ENCODE measurements around the gene BTG2.

Gene BTG2

DNA sequence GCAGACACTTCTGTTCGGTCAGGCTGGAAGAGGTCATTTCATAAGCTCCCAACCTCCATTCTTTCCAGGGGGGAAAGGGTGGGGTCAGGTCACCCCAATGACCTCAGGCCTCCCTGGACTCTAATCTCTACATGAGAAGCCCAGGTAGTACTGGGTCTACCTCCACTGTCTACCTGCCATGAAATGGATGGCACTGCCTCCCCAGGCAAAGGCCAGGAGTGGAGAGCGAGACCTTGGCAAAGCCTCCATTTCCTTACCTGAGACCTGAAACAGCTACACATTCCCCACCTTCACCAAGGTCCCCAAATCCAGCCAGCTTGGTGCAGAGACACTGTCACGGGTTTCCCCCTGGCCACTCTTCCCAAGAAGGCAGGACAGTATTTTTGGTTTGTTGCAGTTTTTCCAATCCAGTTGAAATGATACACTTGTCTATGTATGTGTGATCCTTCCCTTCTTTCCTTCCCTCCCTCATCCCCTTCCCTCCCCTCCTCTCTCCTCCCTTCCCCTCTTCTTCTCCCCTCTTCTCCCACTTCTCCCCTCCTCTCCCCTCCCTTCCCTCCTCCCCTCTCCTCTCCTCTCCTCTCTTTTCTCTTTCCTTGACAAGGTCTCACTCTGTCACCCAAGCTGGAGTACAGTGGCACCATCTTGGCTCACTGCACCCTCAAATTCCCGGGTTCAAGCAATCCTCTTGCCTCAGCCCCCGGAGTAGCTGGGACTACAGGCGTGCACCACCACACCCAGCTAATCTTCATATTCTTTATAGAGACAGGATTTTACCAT lies 16.1 kb downstream of the BTG2 start:
- peak overlapping the region; percentile 96 for H3K27ac ChIP-seq (ENCODE audit: low read depth, low read length)
- peaks cover 43% of the 10 kb centered on the region for H3F3A ChIP-seq (ENCODE audit: insufficient read depth)
- H3K9me3 ChIP-seq (ENCODE audit: insufficient read depth, low read length): no peaks in the 10 kb centered on the region
- no peaks in the 10 kb centered on the region for H3K9me2 ChIP-seq (replicated peaks; ENCODE audit: insufficient read depth, low read length)
- no peaks in the 10 kb centered on the region for H3K27me3 ChIP-seq (ENCODE audit: low read length)
- H3K36me3 ChIP-seq (ENCODE audit: low read length): no peaks in the 10 kb centered on the region
- no peak overlapping the region for H2AFZ ChIP-seq (ENCODE audit: low read depth, low read length, severe bottlenecking)
- H3K9ac ChIP-seq (ENCODE audit: low read length): peak overlapping the region; percentile 26; the same call in 1 of the 2 replicates
- H3K79me2 ChIP-seq (ENCODE audit: insufficient read depth, low read length): no peaks in the 10 kb centered on the region
- TF ChIP-seq, protein P1, sequence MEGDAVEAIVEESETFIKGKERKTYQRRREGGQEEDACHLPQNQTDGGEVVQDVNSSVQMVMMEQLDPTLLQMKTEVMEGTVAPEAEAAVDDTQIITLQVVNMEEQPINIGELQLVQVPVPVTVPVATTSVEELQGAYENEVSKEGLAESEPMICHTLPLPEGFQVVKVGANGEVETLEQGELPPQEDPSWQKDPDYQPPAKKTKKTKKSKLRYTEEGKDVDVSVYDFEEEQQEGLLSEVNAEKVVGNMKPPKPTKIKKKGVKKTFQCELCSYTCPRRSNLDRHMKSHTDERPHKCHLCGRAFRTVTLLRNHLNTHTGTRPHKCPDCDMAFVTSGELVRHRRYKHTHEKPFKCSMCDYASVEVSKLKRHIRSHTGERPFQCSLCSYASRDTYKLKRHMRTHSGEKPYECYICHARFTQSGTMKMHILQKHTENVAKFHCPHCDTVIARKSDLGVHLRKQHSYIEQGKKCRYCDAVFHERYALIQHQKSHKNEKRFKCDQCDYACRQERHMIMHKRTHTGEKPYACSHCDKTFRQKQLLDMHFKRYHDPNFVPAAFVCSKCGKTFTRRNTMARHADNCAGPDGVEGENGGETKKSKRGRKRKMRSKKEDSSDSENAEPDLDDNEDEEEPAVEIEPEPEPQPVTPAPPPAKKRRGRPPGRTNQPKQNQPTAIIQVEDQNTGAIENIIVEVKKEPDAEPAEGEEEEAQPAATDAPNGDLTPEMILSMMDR (IDR thresholded peaks at IDR 0.05; ENCODE audit: insufficient read depth, low read length, poor library complexity, severe bottlenecking): no peak
- TF ChIP-seq EZH2phosphoT487 (conservative IDR thresholded peaks at IDR 0.05; ENCODE audit: low read length): no peak
- peak overlapping the region; percentile 52 for H3K4me2 ChIP-seq (ENCODE audit: low read depth, low read length, poor library complexity, severe bottlenecking)
- H4K20me1 ChIP-seq (ENCODE audit: low read depth, low read length): no peaks in the 10 kb centered on the region
- no peak overlapping the region for H3K4me3 ChIP-seq (ENCODE audit: insufficient read depth, low read length, poor library complexity, severe bottlenecking)

DNA sequence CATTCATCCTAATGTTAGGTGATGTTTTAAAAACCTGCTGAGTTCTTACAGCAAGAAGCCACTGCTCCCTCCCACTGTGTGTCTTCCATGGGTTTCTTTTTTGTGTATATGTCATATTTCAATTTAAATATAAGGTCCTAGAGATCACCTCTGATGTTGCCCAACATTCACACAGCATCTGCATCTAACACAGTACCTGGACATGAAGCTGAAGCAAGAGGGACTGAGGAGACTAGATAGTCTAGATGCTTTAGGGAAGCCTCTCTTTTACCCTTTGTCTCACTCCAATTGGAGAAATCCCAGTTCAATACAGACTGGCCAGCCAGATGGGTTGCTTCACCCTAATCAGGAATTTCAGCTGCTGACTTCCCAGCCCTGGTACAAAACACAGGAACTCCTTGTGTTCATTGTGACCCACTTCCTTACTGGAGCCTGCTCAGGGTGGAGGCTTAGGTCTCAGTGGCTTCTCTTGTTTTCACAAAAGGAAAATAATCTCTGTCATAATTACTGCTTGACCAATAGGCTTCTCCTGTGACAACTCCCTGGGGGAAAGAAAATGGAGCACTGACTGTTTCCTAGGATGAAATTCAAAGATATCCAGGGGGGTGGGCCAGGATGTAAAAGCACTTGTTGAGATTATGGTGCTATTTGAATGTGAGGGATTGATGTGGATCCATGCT lies 17.3 kb downstream of the BTG2 start:
- H3K27ac ChIP-seq (ENCODE audit: low read depth, low read length): peak overlapping the region; percentile 96
- H3K79me2 ChIP-seq (ENCODE audit: insufficient read depth, low read length): no peaks in the 10 kb centered on the region
- TF ChIP-seq, protein P1 (IDR thresholded peaks at IDR 0.05; ENCODE audit: insufficient read depth, low read length, poor library complexity, severe bottlenecking): no peak
- no peak for TF ChIP-seq EZH2phosphoT487 (conservative IDR thresholded peaks at IDR 0.05; ENCODE audit: low read length)
- no peaks in the 10 kb centered on the region for H4K20me1 ChIP-seq (ENCODE audit: low read depth, low read length)
- H3K9ac ChIP-seq (ENCODE audit: low read length): peak overlapping the region; percentile 56
- no peaks in the 10 kb centered on the region for H3K9me3 ChIP-seq (ENCODE audit: insufficient read depth, low read length)
- H3K4me3 ChIP-seq (ENCODE audit: insufficient read depth, low read length, poor library complexity, severe bottlenecking): no peak overlapping the region
- H3F3A ChIP-seq (ENCODE audit: insufficient read depth): peaks cover 47% of the 10 kb centered on the region
- H3K27me3 ChIP-seq (ENCODE audit: low read length): no peaks in the 10 kb centered on the region
- no peaks in the 10 kb centered on the region for H3K9me2 ChIP-seq (replicated peaks; ENCODE audit: insufficient read depth, low read length)
- H2AFZ ChIP-seq (ENCODE audit: low read depth, low read length, severe bottlenecking): no peak overlapping the region
- no peaks in the 10 kb centered on the region for H3K36me3 ChIP-seq (ENCODE audit: low read length)
- peak overlapping the region; percentile 96 for H3K4me2 ChIP-seq (ENCODE audit: low read depth, low read length, poor library complexity, severe bottlenecking)

DNA sequence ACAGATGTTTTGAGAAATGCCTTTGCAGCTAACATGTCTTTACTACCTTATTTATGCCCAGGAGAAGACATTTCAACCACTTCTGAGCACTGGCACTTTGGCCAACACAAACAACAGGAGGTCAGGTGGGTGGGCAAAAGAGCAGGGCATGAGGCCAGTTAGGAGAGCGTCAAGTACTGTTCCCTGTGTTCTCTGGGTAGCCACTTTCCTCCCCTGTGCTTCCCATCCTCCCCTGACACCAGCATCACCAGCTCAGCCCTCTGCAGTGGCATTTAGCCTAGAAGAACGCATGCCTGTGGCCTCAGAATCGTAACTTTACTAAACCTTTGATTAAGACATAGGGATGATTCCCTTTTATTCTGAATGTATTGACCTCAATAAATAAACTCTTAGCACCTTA lies 18.3 kb downstream of the BTG2 start:
- no peaks in the 10 kb centered on the region for H3K27me3 ChIP-seq (ENCODE audit: low read length)
- H3F3A ChIP-seq (ENCODE audit: insufficient read depth): peaks cover 51% of the 10 kb centered on the region
- H4K20me1 ChIP-seq (ENCODE audit: low read depth, low read length): no peaks in the 10 kb centered on the region
- peak overlapping the region; percentile 96 for H3K27ac ChIP-seq (ENCODE audit: low read depth, low read length)
- H3K4me3 ChIP-seq (ENCODE audit: insufficient read depth, low read length, poor library complexity, severe bottlenecking): no peak overlapping the region
- H3K9me3 ChIP-seq (ENCODE audit: insufficient read depth, low read length): no peaks in the 10 kb centered on the region
- TF ChIP-seq EZH2phosphoT487 (conservative IDR thresholded peaks at IDR 0.05; ENCODE audit: low read length): no peak
- TF ChIP-seq, protein P1 (IDR thresholded peaks at IDR 0.05; ENCODE audit: insufficient read depth, low read length, poor library complexity, severe bottlenecking): no peak
- H3K79me2 ChIP-seq (ENCODE audit: insufficient read depth, low read length): no peaks in the 10 kb centered on the region
- H2AFZ ChIP-seq (ENCODE audit: low read depth, low read length, severe bottlenecking): no peak overlapping the region
- no peaks in the 10 kb centered on the region for H3K36me3 ChIP-seq (ENCODE audit: low read length)
- peak overlapping the region; percentile 56 for H3K9ac ChIP-seq (ENCODE audit: low read length)
- peak overlapping the region; percentile 96 for H3K4me2 ChIP-seq (ENCODE audit: low read depth, low read length, poor library complexity, severe bottlenecking)
- H3K9me2 ChIP-seq (replicated peaks; ENCODE audit: insufficient read depth, low read length): no peaks in the 10 kb centered on the region
